ENCODE data around the gene BBS7. TPM values are rescaled to one million over a fixed set of nuclear protein-coding genes. Genes with fewer than 3 reads are reported as not detected.
A peak's percentile ranks its signal among the peaks of the same experiment; 100 is the strongest.

BBS7 gene
- total RNA-seq, 1 donor from 2014 or later: 18.5 TPM

DNA sequence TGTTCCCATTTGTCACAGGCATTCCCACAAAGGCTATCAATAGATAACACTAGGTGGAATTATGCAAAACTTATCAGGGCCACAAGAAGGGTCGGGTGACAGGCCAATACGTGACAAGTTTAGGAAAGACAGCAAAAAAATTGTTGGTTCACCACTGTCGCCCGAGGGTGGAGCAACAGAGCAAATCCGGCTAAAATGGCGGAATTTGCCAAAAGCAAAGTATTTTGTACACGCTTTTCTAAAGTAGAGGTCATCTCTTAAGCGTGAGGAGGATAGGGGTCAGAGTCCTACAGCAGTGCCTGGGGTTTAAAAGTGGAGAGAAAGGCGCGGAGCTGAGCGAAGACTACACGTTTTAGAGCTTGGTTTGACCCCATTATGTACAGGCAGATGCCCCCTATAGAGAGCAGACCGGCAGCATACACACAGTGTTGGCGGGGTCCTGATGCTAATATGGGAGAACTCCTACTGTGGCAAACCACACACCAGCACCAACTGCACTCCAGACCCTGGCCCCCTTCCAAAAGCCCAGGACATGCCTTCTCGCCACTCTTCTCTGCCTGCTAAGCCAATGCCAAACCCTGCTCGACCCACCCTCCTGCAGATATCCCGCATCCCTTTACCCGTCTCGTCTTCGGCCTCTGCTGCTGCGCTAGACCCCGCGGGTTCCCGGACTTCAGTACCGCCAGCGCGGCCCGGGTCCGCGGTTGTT is 47.3 kb downstream of the BBS7 start:
- Mint-ChIP-seq H3K27me3 (ENCODE audit: low read depth) (no peaks in the 10 kb centered on the region), H3K36me3 (ENCODE audit: low read depth) (peaks cover 46% of the 10 kb centered on the region), H3K4me3 (ENCODE audit: low read depth) (peak overlapping the region; percentile 98), H3K9me3 (no peaks in the 10 kb centered on the region), H3K27ac (peak overlapping the region; percentile 94), H3K4me1 (ENCODE audit: low read depth) (peaks cover 40% of the 10 kb centered on the region)
- DNase-seq (ENCODE audit: low spot score): peak; percentile 36
- intact Hi-C loops (cut with micrococcal nuclease): loop anchor here (1.0 to 10.0 kb wide), 6 partner anchors 22 to 912 kb away; partner anchors contain the start of genes ANXA5, BBS12, BLTP1 and EXOSC9

DNA sequence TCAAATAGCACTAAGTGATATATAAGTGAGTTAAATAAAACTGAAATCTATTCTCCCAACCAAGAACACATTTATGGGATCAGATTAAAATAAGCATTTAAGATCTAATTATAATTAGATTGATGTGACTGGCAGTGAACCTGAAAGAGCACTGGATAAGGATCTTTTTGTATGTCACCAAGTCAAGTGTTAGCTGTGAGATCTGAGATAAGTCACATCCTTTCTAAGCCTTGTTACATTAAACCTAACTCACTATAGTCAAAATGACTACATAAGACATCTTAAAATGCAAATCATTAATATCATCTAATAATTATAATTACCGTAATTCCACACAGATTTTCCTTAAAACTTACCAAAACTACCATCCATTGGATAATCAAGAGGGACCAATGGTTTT is 48.2 kb downstream of the BBS7 start:
- no peaks in the 10 kb centered on the region for H3K27me3 Mint-ChIP-seq (ENCODE audit: low read depth)
- peak overlapping the region; percentile 94 for H3K27ac Mint-ChIP-seq
- peaks cover 55% of the 10 kb centered on the region for H3K36me3 Mint-ChIP-seq (ENCODE audit: low read depth)
- no peak for DNase-seq (ENCODE audit: low spot score)
- H3K4me3 Mint-ChIP-seq (ENCODE audit: low read depth): peak overlapping the region; percentile 98
- no peaks in the 10 kb centered on the region for H3K9me3 Mint-ChIP-seq
- peaks cover 46% of the 10 kb centered on the region for H3K4me1 Mint-ChIP-seq (ENCODE audit: low read depth)
- intact Hi-C loops (cut with micrococcal nuclease): loop anchor here (2.0 to 10.0 kb wide), 5 partner anchors 125 to 913 kb away; partner anchors contain the start of genes ANXA5, BBS12, BLTP1 and TRPC3

DNA sequence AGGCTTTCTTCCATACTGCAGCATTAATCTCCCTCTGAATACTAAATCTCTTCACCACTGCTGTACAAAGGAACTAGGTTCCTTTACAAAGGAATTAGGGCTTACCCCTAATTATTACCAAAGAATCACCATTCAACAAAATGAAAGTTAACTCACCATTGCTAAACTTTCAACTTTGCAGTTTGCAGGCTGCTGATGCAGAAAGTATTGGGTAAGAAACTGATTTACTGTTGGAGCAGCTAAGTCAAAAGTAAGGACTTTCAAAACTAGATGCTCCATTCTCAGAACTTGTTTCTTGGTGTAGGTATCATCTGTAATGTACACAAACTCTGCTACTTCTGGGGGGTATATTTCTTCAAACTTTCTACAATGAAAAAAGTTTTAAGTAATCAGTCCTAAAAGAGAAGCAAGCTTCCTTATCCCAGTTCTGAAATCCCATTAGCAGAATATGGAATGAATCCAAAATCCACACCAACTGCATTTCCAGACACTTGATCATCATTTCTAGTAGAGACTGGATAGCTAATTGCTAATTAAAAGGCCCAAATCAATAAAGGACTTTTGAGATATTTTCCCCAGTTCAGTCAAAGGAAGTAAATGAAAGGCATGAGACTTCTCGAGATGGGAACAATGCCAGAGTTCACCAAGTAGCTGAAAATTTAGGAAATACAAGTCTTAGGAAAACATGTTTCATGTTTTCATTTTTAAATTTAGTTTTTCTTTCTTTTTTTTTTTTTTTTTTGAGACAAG is 50.9 kb downstream of the BBS7 start:
- Mint-ChIP-seq H3K27ac (peak overlapping the region; percentile 74), H3K4me1 (ENCODE audit: low read depth) (peaks cover 52% of the 10 kb centered on the region), H3K4me3 (ENCODE audit: low read depth) (no peak overlapping the region), H3K27me3 (ENCODE audit: low read depth) (no peaks in the 10 kb centered on the region), H3K36me3 (ENCODE audit: low read depth) (peaks cover 68% of the 10 kb centered on the region), H3K9me3 (no peaks in the 10 kb centered on the region)
- DNase-seq (ENCODE audit: low spot score): no peak
- intact Hi-C loops (cut with micrococcal nuclease): no loop called here

DNA sequence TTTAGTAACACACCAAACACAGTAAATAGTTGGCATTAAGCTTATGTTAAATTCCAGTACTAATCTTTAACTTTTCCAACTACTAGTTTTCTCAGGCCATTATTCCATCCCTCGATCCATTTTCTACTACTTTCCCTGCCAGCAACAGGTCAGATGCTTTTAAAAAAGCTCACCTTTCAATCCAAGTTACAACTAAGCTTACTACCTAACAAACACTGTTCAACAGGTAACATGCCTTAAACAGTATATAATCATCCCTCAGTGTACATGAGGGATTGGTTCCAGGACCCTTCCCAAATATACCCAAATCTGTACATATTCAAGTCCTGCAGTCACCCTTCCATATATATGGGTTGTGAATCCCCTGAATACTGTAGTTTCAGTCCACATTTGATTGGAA is 52.1 kb downstream of the BBS7 start:
- Mint-ChIP-seq H3K27me3 (ENCODE audit: low read depth) (no peaks in the 10 kb centered on the region), H3K4me3 (ENCODE audit: low read depth) (no peak overlapping the region), H3K27ac (no peak overlapping the region), H3K36me3 (ENCODE audit: low read depth) (peaks cover 74% of the 10 kb centered on the region), H3K9me3 (no peaks in the 10 kb centered on the region), H3K4me1 (ENCODE audit: low read depth) (peaks cover 48% of the 10 kb centered on the region)
- no peak for DNase-seq (ENCODE audit: low spot score)
- intact Hi-C loops (cut with micrococcal nuclease): no loop called here

DNA sequence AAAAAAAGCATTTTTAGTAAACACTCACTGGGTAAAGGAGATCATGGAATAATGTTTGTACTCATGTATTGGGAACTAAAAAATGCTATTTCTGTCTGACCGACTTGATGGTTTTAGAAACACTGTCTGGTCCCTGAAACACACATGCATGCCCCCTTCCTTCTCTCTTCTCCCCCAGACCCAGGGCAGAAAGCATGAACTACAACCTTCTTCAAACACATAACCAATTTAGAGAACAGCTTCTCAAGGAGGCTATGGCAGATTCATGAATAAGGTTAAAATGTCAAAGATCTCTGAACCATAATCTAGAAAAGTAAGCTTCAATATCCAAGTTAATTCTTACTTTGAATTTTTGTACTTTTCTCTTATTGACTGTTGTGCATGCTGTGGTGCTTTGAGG is 52.6 kb downstream of the BBS7 start:
- H3K4me3 Mint-ChIP-seq (ENCODE audit: low read depth): no peak overlapping the region
- peaks cover 49% of the 10 kb centered on the region for H3K4me1 Mint-ChIP-seq (ENCODE audit: low read depth)
- peaks cover 77% of the 10 kb centered on the region for H3K36me3 Mint-ChIP-seq (ENCODE audit: low read depth)
- DNase-seq (ENCODE audit: low spot score): no peak
- no peaks in the 10 kb centered on the region for H3K27me3 Mint-ChIP-seq (ENCODE audit: low read depth)
- intact Hi-C loops (cut with micrococcal nuclease): no loop called here
- peak overlapping the region; percentile 38 for H3K27ac Mint-ChIP-seq
- no peaks in the 10 kb centered on the region for H3K9me3 Mint-ChIP-seq

DNA sequence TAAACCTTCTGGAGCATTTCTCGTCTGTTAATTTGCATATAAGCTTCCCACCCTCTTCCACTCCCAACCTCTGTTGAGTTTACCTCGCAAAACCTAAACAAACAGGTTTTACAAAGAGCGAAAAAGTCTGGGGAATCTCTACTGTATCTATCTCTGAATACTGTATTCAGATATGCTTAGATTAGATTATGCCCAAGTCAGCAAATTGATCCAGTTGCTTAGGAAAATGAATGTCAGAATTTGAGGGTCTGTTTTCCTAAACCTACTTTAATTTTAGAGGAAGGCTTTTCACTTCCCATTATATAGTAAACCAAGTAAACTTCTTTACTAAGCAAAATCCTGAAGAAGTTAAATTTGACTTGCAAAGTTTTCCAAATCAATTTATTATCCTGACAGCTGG is 53.3 kb downstream of the BBS7 start:
- intact Hi-C loops (cut with micrococcal nuclease): no loop called here
- H3K27me3 Mint-ChIP-seq (ENCODE audit: low read depth): no peaks in the 10 kb centered on the region
- peaks cover 43% of the 10 kb centered on the region for H3K4me1 Mint-ChIP-seq (ENCODE audit: low read depth)
- H3K27ac Mint-ChIP-seq: no peak overlapping the region
- no peak for DNase-seq (ENCODE audit: low spot score)
- H3K36me3 Mint-ChIP-seq (ENCODE audit: low read depth): peaks cover 73% of the 10 kb centered on the region
- H3K4me3 Mint-ChIP-seq (ENCODE audit: low read depth): no peak overlapping the region
- H3K9me3 Mint-ChIP-seq: no peaks in the 10 kb centered on the region

DNA sequence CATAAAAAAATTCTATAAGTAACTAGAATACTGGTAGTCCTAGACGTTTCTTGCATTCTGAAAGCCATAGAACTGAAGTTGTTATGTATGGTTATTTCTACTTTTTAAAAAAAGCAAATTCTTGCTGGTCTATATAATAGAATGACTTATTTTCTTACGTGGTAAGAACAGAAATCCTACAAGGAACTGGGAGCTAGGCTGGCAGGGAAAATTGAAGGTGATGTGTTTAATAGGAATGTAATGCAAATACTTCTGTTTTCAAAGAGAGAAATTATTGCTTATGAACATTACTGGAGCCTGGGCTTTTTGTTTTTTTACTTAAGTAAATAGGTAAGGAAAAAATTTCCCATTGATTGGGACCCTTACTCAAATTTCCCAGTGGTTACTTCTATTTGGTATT is 55.5 kb downstream of the BBS7 start:
- Mint-ChIP-seq H3K27me3 (ENCODE audit: low read depth) (no peaks in the 10 kb centered on the region), H3K4me1 (ENCODE audit: low read depth) (peaks cover 38% of the 10 kb centered on the region)

DNA sequence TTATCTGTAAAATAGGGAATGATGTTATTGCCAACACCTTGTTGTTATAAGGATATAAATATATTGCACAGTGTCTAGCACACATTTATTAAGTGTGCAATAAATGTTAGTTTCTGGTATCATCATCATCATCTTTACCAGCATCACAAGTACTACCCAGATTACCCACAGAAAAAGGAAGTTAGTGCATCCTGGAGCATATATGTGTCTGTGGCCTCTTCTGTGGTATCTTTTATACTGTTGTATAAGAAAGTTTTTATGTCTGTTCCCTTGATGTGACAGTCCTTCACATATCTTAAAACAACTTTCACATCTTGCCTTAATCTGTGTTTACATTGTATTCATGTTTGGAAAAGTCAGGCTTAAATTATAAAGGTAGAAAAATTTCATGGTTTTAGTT is 59.2 kb downstream of the BBS7 start:
- DNase-seq (ENCODE audit: low spot score): no peak
- Mint-ChIP-seq H3K4me1 (ENCODE audit: low read depth) (peaks cover 15% of the 10 kb centered on the region), H3K4me3 (ENCODE audit: low read depth) (no peak overlapping the region), H3K27ac (peak overlapping the region; percentile 33), H3K9me3 (no peaks in the 10 kb centered on the region), H3K27me3 (ENCODE audit: low read depth) (no peaks in the 10 kb centered on the region), H3K36me3 (ENCODE audit: low read depth) (peaks cover 64% of the 10 kb centered on the region)
- intact Hi-C loops (cut with micrococcal nuclease): no loop called here

More for the DNA sequence above, 55.5 kb downstream of the BBS7 start:
- no peak for DNase-seq (ENCODE audit: low spot score)
- Mint-ChIP-seq H3K36me3 (ENCODE audit: low read depth) (peaks cover 73% of the 10 kb centered on the region), H3K9me3 (no peaks in the 10 kb centered on the region), H3K4me3 (ENCODE audit: low read depth) (no peak overlapping the region), H3K27ac (no peak overlapping the region)
- intact Hi-C loops (cut with micrococcal nuclease): no loop called here

DNA sequence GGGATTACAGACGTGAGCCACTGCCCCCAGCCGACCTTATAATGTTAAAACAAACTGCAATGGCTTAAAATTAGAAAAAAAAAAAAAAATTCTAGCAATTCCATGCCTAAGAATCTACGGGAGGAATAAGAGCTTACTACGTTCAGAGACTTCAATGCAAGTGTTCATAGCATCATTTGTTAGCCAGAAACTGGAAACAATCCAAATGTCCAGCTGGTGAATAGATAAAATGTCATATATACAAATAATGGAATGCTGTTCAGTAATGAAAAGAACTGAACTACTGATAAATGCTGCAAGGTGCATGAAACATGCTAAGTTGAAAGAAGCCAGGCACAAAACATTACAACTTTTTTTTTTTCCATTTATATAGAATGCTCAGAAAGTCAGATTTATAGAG is 63.9 kb downstream of the BBS7 start:
- Mint-ChIP-seq H3K4me3 (ENCODE audit: low read depth) (no peak overlapping the region), H3K27me3 (ENCODE audit: low read depth) (no peaks in the 10 kb centered on the region), H3K27ac (no peak overlapping the region), H3K9me3 (no peaks in the 10 kb centered on the region), H3K4me1 (ENCODE audit: low read depth) (peaks cover 29% of the 10 kb centered on the region), H3K36me3 (ENCODE audit: low read depth) (peaks cover 66% of the 10 kb centered on the region)
- intact Hi-C loops (cut with micrococcal nuclease): no loop called here
- no peak for DNase-seq (ENCODE audit: low spot score)

DNA sequence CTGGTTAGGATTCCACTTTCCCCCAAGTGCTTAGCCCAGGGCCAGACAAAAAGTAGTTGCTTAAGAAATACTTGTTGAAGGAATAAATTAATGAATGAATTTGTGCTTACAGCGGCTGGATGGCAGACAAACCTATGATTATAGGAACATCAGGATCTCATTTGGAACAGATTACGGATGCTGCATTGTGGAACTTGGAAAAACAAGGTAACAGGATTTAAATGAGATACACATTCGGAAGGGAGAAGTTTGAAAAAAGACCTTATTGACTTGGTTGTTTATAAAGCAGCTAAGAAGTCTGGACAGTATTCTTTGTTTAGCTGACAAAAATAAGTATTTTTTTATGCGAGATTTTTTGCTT is 68.6 kb downstream of the BBS7 start:
- H3K4me1 Mint-ChIP-seq (ENCODE audit: low read depth): peaks cover 36% of the 10 kb centered on the region
- H3K27ac Mint-ChIP-seq: peak overlapping the region; percentile 93
- H3K36me3 Mint-ChIP-seq (ENCODE audit: low read depth): peaks cover 36% of the 10 kb centered on the region
- DNase-seq (ENCODE audit: low spot score): no peak
- H3K9me3 Mint-ChIP-seq: no peaks in the 10 kb centered on the region
- intact Hi-C loops (cut with micrococcal nuclease): loop anchor here (1.0 to 5.0 kb wide), 3 partner anchors 22 to 104 kb away; partner anchors contain the start of genes ANXA5, BBS7 and CCNA2
- H3K4me3 Mint-ChIP-seq (ENCODE audit: low read depth): peak overlapping the region; percentile 85
- no peaks in the 10 kb centered on the region for H3K27me3 Mint-ChIP-seq (ENCODE audit: low read depth)

DNA sequence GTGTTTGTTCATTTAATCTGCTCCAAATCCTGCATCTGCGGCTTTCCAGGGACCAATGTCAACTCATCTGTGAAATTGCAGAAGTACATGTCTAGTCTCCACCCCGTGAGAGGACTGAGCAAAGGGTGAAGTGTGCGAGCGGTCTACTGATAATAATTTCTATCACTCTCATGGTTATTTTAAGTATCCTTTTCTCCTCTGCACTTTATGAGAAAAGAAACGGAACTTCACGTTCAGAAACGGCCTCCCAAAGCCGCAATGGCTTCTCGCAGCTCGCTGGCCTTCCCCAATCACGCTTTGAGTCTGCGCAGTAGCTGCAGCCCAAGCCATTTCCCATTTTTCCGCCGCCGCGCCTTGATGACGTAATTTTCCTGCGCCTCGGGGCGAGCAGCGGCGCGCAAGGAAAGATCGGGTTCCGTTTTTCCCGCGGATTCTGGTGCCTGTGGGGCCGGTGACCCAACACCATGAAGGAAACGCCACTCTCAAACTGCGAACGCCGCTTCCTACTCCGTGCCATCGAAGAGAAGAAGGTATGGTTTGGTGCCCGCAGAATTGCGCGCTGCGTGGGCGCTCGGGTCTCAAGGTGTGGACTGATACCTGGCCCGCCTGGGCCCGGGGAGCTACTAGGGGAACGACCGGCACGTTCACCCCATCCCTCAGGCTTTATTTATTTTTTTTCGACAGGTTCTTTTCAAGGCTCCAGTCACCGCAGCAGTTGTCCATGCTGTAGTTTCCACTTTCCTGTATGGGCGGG is 69.1 kb downstream of the BBS7 start, which contains the start of gene EXOSC9:
TSS of gene EXOSC9 (plus strand) at position 363 of the 754 bp plus-strand sequence. CDS start at position 465, 102 bp downstream.
- peak; percentile 92 for DNase-seq (ENCODE audit: low spot score)
- no peaks in the 10 kb centered on the region for H3K9me3 Mint-ChIP-seq
- intact Hi-C loops (cut with micrococcal nuclease): loop anchor here (1.0 to 5.0 kb wide), 3 partner anchors 22 to 104 kb away; partner anchors contain the start of genes ANXA5, BBS7 and CCNA2
- H3K27ac Mint-ChIP-seq: peak within 1 kb of the TSS; percentile 93
- no peaks in the 10 kb centered on the region for H3K27me3 Mint-ChIP-seq (ENCODE audit: low read depth)
- H3K36me3 Mint-ChIP-seq (ENCODE audit: low read depth): peaks cover 30% of the 10 kb centered on the region
- H3K4me3 Mint-ChIP-seq (ENCODE audit: low read depth): peak within 1 kb of the TSS; percentile 85
- peaks cover 38% of the 10 kb centered on the region for H3K4me1 Mint-ChIP-seq (ENCODE audit: low read depth)

DNA sequence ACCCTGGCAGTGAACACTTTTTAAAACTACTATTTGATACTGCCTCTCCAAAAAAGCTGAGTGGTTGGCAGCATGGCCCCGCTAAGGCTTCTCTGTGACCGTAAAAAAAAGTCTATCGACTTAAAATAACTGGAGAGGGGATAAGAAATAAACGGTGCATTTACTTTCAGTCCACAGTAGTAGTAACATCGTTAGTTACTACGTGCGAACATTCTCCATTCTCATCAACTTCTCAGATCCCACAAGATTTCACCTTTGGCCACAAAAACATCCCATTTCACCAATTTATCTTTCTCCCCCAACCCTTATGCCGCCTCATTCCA is 69.7 kb downstream of the BBS7 start:
- no peaks in the 10 kb centered on the region for H3K9me3 Mint-ChIP-seq
- no peak for DNase-seq (ENCODE audit: low spot score)
- peak overlapping the region; percentile 85 for H3K4me3 Mint-ChIP-seq (ENCODE audit: low read depth)
- intact Hi-C loops (cut with micrococcal nuclease): loop anchor here (5.0 kb wide), 1 partner anchor 103 kb away; the partner anchor contains the start of gene ANXA5
- peaks cover 30% of the 10 kb centered on the region for H3K36me3 Mint-ChIP-seq (ENCODE audit: low read depth)
- H3K27ac Mint-ChIP-seq: peak overlapping the region; percentile 93
- peaks cover 42% of the 10 kb centered on the region for H3K4me1 Mint-ChIP-seq (ENCODE audit: low read depth)
- no peaks in the 10 kb centered on the region for H3K27me3 Mint-ChIP-seq (ENCODE audit: low read depth)
